ENCODE measurements around the gene PTH1R.

PTH1R gene

DNA sequence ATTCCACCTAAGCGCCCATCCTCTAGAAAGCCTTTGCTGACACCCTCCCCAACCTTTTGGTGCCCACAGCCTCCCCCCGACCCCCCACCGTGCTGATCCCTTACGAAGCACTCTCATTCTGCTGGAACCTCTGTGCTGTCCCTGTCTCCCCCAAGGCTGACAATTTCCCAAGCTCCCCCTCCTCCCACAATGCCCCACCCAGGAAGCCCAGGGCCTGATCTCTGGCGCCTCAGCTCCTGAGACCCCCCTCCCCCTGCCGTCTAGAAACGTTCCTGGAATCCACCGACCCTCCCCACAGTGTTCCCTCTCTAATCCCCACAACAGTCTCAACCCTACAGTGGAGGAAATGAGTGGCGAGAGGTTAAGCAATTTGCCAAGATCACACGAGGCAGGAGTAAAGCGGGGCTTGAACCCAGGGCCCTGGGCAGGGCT is 32.6 kb upstream of the PTH1R start:
- ChIA-PET CTCF (interaction anchor here (0.7 to 2.1 kb wide), 5 partner anchors 9 to 29 kb away, joined by 3 to 7 read pairs (median 3); no protein-coding TSS in a partner anchor), POLR2A (no interaction called here)
- no peak for TF ChIP-seq CTCF (IDR thresholded peaks at IDR 0.05; ENCODE audit: control extremely low read depth, extremely low read depth, low read depth, missing control alignments)
- DNase-seq (ENCODE audit: extremely low spot score), result no peak

DNA sequence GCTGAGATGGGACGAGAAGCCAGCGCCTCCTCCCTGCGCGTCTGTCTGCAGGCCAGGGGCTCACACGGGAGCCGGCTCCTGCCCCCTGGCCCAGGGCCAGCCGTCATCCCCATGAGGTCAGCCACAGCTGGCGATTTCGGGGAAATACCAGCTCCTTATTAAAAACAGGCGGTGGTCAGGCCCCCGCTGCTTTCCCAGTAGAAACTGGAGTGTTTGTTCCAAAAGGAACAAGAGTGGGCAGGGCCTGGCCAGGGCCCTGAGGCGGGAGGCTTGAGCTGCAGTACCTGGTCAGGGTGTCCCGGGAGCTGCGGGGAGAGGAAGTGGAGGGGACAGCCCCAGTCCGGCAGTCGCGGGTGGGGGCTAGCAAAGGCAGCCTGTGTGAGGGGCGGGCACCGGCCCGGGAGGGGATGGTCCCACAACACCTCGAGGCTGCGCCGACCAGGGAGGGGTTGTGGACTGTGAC is 32.1 kb upstream of the PTH1R start:
- CTCF ChIA-PET, result interaction anchor here (0.7 to 2.1 kb wide), 6 partner anchors 9 to 29 kb away, joined by 3 to 7 read pairs (median 3); no protein-coding TSS in a partner anchor
- POLR2A ChIA-PET, result no interaction called here
- no peak for TF ChIP-seq CTCF (IDR thresholded peaks at IDR 0.05; ENCODE audit: control extremely low read depth, extremely low read depth, low read depth, missing control alignments)
- no peak for DNase-seq (ENCODE audit: extremely low spot score)

DNA sequence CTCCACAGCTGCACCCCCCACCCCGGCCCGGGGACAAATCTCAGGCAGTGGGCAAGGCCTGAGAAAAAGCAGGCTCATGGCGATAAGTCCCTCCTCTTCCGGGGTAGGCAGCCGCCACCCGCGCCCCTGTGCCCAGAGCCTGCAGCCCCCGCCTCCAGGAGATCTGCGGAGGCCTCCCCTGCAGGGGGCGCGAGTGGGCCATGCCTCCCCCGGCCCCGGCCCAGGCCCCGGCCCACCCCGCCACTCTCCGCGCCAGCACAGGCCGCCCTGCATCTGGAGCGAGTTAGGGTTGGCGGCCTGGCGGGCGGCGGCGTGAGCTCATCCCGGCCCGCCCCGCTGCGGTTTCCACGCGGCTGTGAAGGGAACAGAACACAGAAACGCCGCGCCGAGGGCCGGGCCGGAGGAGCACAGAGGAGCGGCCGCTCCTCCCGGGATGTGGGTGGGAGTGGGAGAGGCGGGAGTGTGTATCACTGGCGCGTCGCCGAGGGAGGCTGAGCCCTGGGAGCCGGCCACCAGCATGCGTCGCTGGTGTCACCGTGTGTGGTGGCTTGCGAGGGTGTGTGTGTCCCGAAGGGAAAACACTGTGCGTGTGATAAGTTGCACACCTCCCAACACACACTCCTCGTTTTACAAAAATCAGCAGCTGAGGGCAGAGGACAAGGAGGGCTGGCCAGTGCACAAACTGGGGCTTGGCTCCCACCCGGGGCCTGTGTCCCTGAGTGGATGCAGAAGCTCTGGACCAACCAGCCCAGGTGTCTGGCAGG is 31.5 kb upstream of the PTH1R start:
- CTCF ChIA-PET, result interaction anchor here (0.7 to 2.1 kb wide), 9 partner anchors 10 to 145 kb away, joined by 3 to 7 read pairs (median 3); partner anchors contain the start of genes MYL3 and TMIE
- peak; percentile 85 for DNase-seq (ENCODE audit: extremely low spot score)
- peak; percentile 50 for TF ChIP-seq CTCF (IDR thresholded peaks at IDR 0.05; ENCODE audit: control extremely low read depth, extremely low read depth, low read depth, missing control alignments)
- POLR2A ChIA-PET, result no interaction called here

GRCh38 chr3:46846624-46847542 is 30.6 kb upstream of the PTH1R start:
- POLR2A ChIA-PET, result no interaction called here
- CTCF ChIA-PET, result interaction anchor here (0.8 to 2.1 kb wide), 10 partner anchors 8 to 146 kb away, joined by 3 to 12 read pairs (median 3); partner anchors contain the start of genes MYL3 and TMIE
- TF ChIP-seq CTCF (IDR thresholded peaks at IDR 0.05; ENCODE audit: control extremely low read depth, extremely low read depth, low read depth, missing control alignments), result no peak
- DNase-seq (ENCODE audit: extremely low spot score), result no peak

DNA sequence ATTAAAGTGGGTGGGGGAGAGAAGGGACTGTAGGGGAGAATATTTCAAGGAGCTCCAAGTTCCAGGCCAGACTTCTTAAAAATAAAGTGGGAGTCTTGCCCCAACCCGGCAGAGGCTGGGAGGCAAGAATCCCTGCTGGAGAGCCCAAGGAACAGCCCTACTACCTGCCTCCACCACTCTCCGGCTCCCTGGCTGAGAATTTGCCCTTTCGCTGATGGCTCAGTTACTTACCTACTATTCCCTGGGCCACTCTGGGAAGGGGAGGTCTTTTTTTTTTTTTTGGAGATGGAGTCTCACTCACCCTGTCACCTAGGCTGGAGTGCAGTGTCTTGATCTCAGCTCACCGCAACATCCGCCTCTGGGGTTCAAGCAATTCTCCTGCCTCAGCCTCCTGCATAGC is 29.8 kb upstream of the PTH1R start:
- no peak for TF ChIP-seq CTCF (IDR thresholded peaks at IDR 0.05; ENCODE audit: control extremely low read depth, extremely low read depth, low read depth, missing control alignments)
- DNase-seq (ENCODE audit: extremely low spot score), result no peak
- ChIA-PET CTCF (interaction anchor here (1.0 to 1.7 kb wide), 8 partner anchors 9 to 146 kb away, joined by 3 to 12 read pairs (median 4); partner anchors contain the start of gene TMIE), POLR2A (no interaction called here)

Data from GM10248 (cell line).